Activated naive CD4-positive, alpha-beta T cell treated with anti-CD3 and anti-CD28 coated beads, Interleukin-2, amount 10 ng/mL, durations not matched to agents 7 days and 5 days (primary cell): Measurements from ENCODE around the gene PUM2.

Source experiments
- CTCF ChIA-PET: fragments of 350-600 bp; sonication (Branson Sonifier 250); formaldehyde crosslinking; loops from one replicate; lab custom pipeline; 2021; ENCODE audit warnings: antibody characterized with exemption; lab: Charles Lee
- DNase-seq: peaks from one replicate; pipeline ENCODE4 v3.0.0-alpha.2; 2020
- H3K27ac Mint-ChIP-seq: one replicate; pipeline ENCODE4 v1.8.0; 2021; ENCODE audit warnings: mild to moderate bottlenecking, moderate library complexity, mixed read lengths
- H3K27me3 Mint-ChIP-seq: one replicate; pipeline ENCODE4 v1.8.0; 2021; ENCODE audit warnings: mild to moderate bottlenecking, mixed read lengths
- H3K36me3 Mint-ChIP-seq: one replicate; pipeline ENCODE4 v1.8.0; 2021; ENCODE audit warnings: mixed read lengths
- H3K4me1 Mint-ChIP-seq: one replicate; pipeline ENCODE4 v1.8.0; 2021; ENCODE audit warnings: mixed read lengths
- H3K4me3 Mint-ChIP-seq: one replicate; pipeline ENCODE4 v1.8.0; 2021; ENCODE audit warnings: mild to moderate bottlenecking, moderate library complexity, mixed read lengths
- H3K9me3 Mint-ChIP-seq: one replicate; pipeline ENCODE4 v1.8.0; 2021; ENCODE audit warnings: mixed read lengths

Gene PUM2

DNA sequence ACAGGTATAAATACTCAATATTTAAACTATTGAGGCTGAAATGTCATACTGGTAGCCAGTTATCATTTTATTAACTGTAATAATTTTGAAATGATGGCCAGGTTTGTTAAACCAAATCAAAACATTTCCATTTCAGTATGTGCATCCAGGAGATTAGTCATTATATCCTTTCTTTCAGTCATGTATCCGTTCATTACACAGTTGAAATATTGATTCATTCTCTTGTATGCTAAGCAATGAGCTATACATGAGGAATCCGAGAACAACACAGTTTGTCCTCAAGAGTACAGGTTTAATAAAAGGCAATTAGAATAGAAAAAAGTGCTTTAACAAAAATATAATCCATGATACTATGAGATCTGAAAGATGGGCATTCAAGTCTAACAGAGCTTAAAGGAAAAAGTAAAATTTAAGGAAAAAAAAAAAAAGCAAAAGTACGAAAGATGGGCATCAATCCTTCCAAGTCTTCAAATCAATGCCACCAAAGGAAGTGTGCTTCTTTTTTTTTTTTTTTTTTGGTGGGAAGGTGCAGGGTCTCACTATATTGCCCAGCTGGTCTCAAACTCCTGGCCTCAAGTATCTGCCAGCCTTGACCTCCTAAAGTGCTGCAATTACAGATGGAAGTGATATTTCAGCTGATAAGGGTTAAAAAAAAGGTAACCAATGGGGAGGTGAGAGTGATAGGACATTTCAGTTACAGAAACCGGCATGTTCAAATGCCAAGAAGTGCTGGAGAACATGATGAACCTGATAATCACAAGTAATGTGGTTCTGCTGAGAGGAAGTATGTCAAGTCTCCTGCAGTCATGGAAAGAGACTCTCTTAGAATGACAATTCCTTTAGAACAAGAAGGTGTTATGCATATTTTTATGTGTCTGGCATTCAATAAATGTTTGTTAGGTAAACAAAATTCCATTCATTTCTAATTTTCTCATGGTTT is 35.8 kb downstream of the PUM2 start:
- no peak for DNase-seq
- H3K4me1 Mint-ChIP-seq: peaks cover 22% of the 10 kb centered on the region
- no peaks in the 10 kb centered on the region for H3K27me3 Mint-ChIP-seq
- H3K4me3 Mint-ChIP-seq: no peak overlapping the region
- H3K36me3 Mint-ChIP-seq: peaks cover 54% of the 10 kb centered on the region
- no peaks in the 10 kb centered on the region for H3K9me3 Mint-ChIP-seq
- H3K27ac Mint-ChIP-seq: peak overlapping the region; percentile 52
- CTCF ChIA-PET: interaction anchor here (3.2 kb wide), 1 partner anchor 12 kb away, joined by 13 read pairs; no protein-coding TSS in a partner anchor

DNA sequence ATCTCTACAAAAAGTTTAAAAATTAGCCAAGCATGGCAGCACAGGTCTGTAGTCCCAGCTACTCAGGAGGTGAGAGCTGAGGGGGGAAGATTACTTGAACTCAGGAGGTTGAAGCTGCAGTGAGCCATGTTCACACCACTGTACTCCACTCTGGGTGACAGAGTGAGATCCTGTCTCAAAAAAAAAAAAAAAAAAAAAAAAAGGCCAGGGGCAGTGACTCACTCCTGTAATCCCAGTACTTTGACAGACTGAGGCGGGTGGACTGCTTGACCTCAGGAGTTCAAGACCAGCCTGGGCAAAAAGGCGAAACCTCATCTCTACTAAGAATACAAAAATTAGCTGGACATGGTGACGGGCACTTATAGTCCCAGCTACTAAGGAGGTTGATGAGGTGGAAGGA is 37.0 kb downstream of the PUM2 start:
- Mint-ChIP-seq H3K27ac (no peak overlapping the region), H3K27me3 (no peaks in the 10 kb centered on the region), H3K36me3 (peaks cover 52% of the 10 kb centered on the region), H3K9me3 (no peaks in the 10 kb centered on the region), H3K4me3 (no peak overlapping the region), H3K4me1 (peaks cover 19% of the 10 kb centered on the region)
- CTCF ChIA-PET: interaction anchor here (3.2 kb wide), 1 partner anchor 13 kb away, joined by 13 read pairs; no protein-coding TSS in a partner anchor
- no peak for DNase-seq

DNA sequence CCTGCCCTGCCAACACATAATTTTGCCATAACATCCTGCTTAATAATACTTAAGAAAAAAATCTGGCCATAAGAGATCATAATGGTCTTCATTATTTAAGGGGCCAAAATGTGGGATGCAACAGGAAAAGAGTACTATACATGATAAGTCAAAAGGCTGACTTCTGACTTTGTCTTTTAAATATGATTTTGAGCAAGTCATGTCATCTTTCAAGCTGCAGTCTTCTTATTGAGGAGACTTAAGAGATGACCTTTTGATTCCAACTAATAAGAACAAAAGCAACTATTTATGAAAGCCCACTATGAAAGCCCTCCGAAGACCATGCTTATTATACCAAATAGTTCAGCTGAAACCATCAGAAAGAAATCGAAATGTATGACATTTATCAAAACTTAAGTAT is 41.6 kb downstream of the PUM2 start:
- Mint-ChIP-seq H3K4me1 (peaks cover 6% of the 10 kb centered on the region), H3K9me3 (no peaks in the 10 kb centered on the region), H3K27me3 (no peaks in the 10 kb centered on the region), H3K36me3 (peaks cover 42% of the 10 kb centered on the region), H3K4me3 (no peak overlapping the region), H3K27ac (no peak overlapping the region)
- DNase-seq: no peak
- CTCF ChIA-PET: interaction anchor here (0.6 to 1.7 kb wide), 3 partner anchors 12 to 68 kb away, joined by 3 to 7 read pairs (median 3); no protein-coding TSS in a partner anchor

DNA sequence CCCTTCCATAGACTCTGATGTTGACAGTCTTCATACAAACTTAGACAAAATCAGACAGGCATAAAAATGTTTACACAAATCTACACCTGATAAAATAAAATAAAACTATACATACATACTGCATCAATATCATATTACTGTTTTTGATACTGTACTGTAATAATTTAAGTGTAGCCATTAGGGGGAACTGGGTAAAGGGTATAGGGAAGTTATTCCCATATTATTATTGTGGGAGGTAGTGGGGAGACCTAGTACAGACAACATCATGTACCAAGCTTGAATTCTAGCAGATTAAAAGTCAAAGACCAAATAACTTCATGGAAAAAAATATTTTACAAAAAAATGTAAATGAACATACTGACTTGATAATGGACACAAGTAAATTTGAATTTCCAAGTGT is 43.3 kb downstream of the PUM2 start:
- CTCF ChIA-PET: interaction anchor here (0.6 kb wide), 1 partner anchor 654 kb away, joined by 3 read pairs; no protein-coding TSS in a partner anchor
- Mint-ChIP-seq H3K27ac (no peak overlapping the region), H3K4me3 (no peak overlapping the region), H3K4me1 (no peaks in the 10 kb centered on the region), H3K27me3 (no peaks in the 10 kb centered on the region), H3K36me3 (peaks cover 45% of the 10 kb centered on the region), H3K9me3 (no peaks in the 10 kb centered on the region)
- no peak for DNase-seq

DNA sequence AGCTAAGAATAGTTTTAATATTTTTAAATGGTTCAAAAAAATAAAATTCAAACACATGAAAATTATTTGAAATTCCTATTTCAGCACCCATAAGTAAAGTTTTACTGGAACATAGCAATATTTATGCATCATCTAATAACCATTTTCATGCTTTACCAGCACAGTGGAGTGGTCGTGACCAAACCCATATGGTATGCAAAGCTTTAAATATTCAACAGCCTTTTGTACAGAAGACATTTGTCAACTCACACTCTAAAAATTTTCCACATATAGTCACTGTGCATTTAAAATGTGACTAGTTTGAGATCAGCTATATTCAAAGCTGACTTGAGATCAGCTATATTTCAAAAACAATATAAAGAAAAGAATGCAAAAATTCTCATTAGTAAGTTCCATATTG is 46.2 kb downstream of the PUM2 start:
- H3K36me3 Mint-ChIP-seq: peaks cover 48% of the 10 kb centered on the region
- no peak overlapping the region for H3K4me3 Mint-ChIP-seq
- no peak overlapping the region for H3K27ac Mint-ChIP-seq
- H3K4me1 Mint-ChIP-seq: no peaks in the 10 kb centered on the region
- H3K9me3 Mint-ChIP-seq: no peaks in the 10 kb centered on the region
- CTCF ChIA-PET: interaction anchor here (0.8 to 2.0 kb wide), 3 partner anchors 13 to 21 kb away, joined by 4 to 5 read pairs (median 4); no protein-coding TSS in a partner anchor
- no peak for DNase-seq
- H3K27me3 Mint-ChIP-seq: no peaks in the 10 kb centered on the region

DNA sequence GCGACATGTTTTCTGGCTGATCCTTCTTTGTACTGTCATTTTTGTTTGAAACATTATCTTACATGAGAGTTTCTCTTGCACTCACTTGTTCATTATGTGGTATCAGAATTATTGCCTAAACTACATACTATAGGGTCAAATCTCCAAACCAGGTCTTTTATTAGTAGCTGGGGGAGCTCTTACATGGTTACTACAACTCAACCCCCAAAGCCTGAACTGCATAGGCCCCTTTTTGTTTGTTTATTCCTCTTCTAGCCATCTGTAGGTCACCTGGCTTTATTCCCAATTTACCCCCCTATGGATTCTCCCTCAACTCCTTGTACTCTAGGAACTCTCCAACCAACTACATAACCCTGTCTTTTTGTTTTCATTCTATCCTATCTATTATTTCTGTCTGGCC is 46.7 kb downstream of the PUM2 start:
- H3K27me3 Mint-ChIP-seq: no peaks in the 10 kb centered on the region
- H3K4me3 Mint-ChIP-seq: no peak overlapping the region
- CTCF ChIA-PET: interaction anchor here (0.8 to 2.0 kb wide), 3 partner anchors 12 to 22 kb away, joined by 4 to 5 read pairs (median 4); no protein-coding TSS in a partner anchor
- no peaks in the 10 kb centered on the region for H3K9me3 Mint-ChIP-seq
- DNase-seq: no peak
- no peaks in the 10 kb centered on the region for H3K4me1 Mint-ChIP-seq
- peaks cover 43% of the 10 kb centered on the region for H3K36me3 Mint-ChIP-seq
- H3K27ac Mint-ChIP-seq: no peak overlapping the region

DNA sequence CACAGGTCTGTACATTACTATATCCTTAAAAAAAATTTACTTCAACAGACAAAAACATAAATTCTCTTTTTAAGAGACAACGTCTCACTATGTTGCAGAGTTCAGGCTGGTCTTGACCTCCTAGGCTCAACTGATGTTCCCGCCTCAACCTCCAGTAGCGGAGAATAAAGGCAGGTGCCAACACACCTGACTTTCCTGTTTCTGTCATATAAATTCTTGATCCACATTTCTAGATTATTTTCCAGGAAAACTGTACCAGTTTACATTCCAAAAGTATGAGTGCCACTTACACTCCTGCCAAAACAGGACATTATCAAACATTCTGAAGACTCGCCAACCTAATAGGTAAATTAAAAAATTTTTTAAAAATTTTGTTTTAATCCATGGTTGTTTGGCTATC is 48.6 kb downstream of the PUM2 start:
- Mint-ChIP-seq H3K9me3 (no peaks in the 10 kb centered on the region), H3K4me3 (no peak overlapping the region), H3K4me1 (no peaks in the 10 kb centered on the region), H3K27ac (no peak overlapping the region), H3K27me3 (no peaks in the 10 kb centered on the region), H3K36me3 (peaks cover 40% of the 10 kb centered on the region)
- CTCF ChIA-PET: no interaction called here
- DNase-seq: no peak

DNA sequence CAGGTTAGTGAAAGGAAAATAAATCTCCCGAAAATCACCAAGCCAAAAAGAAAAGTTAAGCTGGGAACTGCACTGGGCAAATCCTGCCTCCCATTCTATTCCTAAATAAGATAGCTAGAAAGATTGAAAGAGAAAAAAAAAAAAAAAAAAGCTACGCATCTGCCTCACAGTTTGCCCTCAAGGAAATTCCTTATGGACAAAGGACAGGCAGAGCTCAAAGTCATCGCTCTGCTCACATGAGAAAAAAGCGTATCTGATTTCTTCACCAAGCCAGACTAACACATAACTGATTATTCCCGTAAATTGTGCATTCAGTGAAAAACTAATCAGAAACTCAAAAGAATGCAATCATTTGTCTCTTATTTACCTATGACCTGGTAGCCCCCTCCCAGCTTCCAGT is 50.0 kb downstream of the PUM2 start:
- Mint-ChIP-seq H3K27ac (no peak overlapping the region), H3K4me3 (no peak overlapping the region), H3K27me3 (no peaks in the 10 kb centered on the region), H3K9me3 (no peaks in the 10 kb centered on the region), H3K36me3 (peaks cover 38% of the 10 kb centered on the region), H3K4me1 (peaks cover 2% of the 10 kb centered on the region)
- no peak for DNase-seq
- CTCF ChIA-PET: interaction anchor here (1.4 kb wide), 1 partner anchor 9 kb away, joined by 4 read pairs; no protein-coding TSS in a partner anchor

DNA sequence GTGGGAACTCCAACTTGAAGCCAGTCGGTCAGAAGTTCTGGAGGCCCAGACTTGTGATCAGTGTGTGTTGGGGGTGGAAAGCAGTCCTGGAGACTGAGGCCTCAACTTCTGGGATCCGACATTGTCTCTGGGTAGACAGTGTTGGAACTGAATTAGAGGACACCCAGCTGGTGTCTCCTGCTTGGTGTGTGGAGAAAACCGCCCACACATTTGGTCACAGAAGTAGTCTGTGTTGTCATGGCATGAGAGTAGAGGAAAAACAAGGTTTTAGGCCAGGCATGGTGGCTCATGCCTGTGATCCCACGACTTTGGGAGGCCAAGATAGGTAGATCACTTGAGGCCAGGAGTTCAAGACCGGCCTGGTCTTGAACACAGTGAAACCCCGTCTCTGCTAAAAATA is 51.5 kb downstream of the PUM2 start:
- CTCF ChIA-PET: no interaction called here
- no peaks in the 10 kb centered on the region for H3K27me3 Mint-ChIP-seq
- H3K4me3 Mint-ChIP-seq: no peak overlapping the region
- H3K4me1 Mint-ChIP-seq: peaks cover 2% of the 10 kb centered on the region
- peaks cover 39% of the 10 kb centered on the region for H3K36me3 Mint-ChIP-seq
- no peak overlapping the region for H3K27ac Mint-ChIP-seq
- H3K9me3 Mint-ChIP-seq: no peaks in the 10 kb centered on the region
- no peak for DNase-seq

DNA sequence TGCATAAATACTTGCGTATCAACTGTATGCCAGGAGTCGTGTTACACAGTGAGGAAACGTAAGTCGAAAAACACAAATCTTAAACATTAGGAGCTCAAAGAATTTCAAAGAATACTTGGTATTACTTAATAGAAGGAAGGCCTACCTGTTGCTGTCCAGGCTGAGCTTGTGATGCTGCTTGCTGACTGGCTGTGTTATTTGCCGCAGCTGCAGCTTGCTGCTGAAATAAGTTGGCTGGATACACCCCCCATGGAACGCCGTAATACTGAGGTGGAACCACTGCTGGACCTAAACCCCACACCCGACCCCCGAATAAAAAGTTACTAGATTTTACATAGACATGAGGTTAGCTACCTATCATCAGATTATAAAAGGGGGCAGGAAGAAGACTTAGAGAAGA is 56.4 kb downstream of the PUM2 start:
- CTCF ChIA-PET: interaction anchor here (1.4 kb wide), 1 partner anchor 9 kb away, joined by 4 read pairs; no protein-coding TSS in a partner anchor
- Mint-ChIP-seq H3K9me3 (no peaks in the 10 kb centered on the region), H3K4me3 (no peak overlapping the region), H3K27ac (no peak overlapping the region), H3K36me3 (peaks cover 36% of the 10 kb centered on the region), H3K27me3 (no peaks in the 10 kb centered on the region), H3K4me1 (peaks cover 5% of the 10 kb centered on the region)
- DNase-seq: no peak

DNA sequence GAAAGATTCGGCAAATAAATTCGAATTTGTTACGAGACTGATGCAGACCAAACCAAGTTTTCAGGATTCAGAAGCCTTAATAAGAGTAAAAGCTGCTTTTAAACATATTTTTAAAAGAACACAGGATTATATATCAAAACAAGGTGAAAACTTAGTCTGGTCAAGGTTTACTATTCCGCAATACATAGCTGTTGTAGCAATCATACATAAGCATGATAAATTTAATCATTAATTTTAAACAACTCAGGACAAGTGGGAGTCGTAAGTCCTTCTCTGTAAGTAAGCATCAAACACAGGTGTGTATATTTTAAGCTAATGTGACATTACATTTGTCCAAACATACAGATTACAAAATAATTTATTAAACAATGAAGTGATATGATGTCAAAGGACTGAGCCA is 57.7 kb downstream of the PUM2 start:
- Mint-ChIP-seq H3K27ac (no peak overlapping the region), H3K36me3 (peaks cover 36% of the 10 kb centered on the region), H3K4me1 (peaks cover 5% of the 10 kb centered on the region), H3K4me3 (no peak overlapping the region), H3K27me3 (no peaks in the 10 kb centered on the region), H3K9me3 (no peaks in the 10 kb centered on the region)
- DNase-seq: no peak
- CTCF ChIA-PET: interaction anchor here (0.7 to 1.1 kb wide), 2 partner anchors 33 to 47 kb away, joined by 3 to 5 read pairs; no protein-coding TSS in a partner anchor

DNA sequence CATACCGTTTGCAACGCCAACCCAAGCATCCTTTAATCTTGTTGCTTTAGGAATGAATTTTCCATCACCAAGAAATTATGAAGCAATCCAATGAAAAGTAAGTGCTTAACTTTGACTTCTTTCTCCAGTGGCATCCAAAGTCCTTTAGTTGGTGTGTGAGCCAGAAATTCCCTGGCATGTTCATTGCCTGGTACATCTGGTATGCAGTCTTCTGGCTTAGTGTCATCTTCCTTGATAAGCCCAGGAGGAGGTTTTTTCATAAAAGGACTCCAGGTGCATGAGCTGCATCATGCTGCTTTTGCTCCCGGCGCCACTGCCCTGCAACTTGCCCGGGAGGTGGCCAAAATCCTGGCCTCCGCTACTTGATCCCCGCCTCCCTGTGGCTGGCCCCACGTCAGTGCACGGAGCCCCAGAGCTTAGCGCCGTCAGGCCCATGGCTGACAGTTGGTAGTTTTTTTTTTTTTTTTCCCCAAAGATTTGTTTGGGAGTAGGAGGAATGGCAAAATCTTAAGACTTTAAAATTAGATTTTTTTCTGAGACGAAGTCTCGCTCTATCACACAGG is 58.7 kb downstream of the PUM2 start:
- CTCF ChIA-PET: interaction anchor here (1.0 to 1.9 kb wide), 5 partner anchors 8 to 131 kb away, joined by 3 to 5 read pairs (median 4); no protein-coding TSS in a partner anchor
- Mint-ChIP-seq H3K4me1 (peaks cover 5% of the 10 kb centered on the region), H3K4me3 (no peak overlapping the region), H3K27me3 (no peaks in the 10 kb centered on the region), H3K9me3 (no peaks in the 10 kb centered on the region), H3K36me3 (peaks cover 30% of the 10 kb centered on the region), H3K27ac (no peak overlapping the region)
- DNase-seq: no peak

DNA sequence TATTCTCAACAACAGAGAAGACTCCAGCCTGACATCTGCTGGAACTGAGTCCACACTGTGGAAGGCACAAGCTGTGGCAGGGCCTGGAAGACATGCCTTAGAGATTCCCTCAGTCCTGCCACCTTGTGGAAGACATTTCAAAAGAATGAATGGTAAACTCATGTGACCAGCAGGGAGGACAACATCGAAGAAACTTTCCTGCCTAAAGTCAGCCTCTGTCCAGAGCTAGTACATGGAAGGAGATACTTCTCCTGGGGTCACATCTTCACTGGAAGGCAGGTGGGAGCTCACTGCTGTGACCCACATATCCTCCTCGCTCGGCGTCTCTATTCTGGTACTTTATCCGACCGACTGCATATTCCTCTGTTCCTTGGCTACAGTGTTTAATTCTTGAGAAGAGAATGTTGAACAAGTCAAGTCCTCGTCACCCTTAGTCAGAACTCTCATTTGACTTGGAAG is 59.5 kb downstream of the PUM2 start:
- Mint-ChIP-seq H3K36me3 (peaks cover 26% of the 10 kb centered on the region), H3K4me3 (no peak overlapping the region), H3K27me3 (no peaks in the 10 kb centered on the region), H3K9me3 (no peaks in the 10 kb centered on the region), H3K27ac (no peak overlapping the region), H3K4me1 (peaks cover 3% of the 10 kb centered on the region)
- DNase-seq: peak; percentile 26
- CTCF ChIA-PET: interaction anchor here (0.7 to 1.9 kb wide), 5 partner anchors 9 to 132 kb away, joined by 3 to 5 read pairs (median 4); no protein-coding TSS in a partner anchor
